OCI-LY3 (cell line): ENCODE measurements around the gene CREB5.
A peak's percentile ranks its signal among the peaks of the same experiment; 100 is the strongest.

Experiments used
- H2AFZ ChIP-seq: fragments of 200-600, 300-600 bp; shearing (Covaris generic); 2 replicates; pipeline ENCODE4 v1.6.0; 2014; ENCODE audit warnings: antibody characterized with exemption, low read depth, low read length
- H3K27ac ChIP-seq: fragments of 200-600, 300-600 bp; sonication (generic); 2 replicates; pipeline ENCODE4 v1.5.1; 2014; ENCODE audit warnings: mild to moderate bottlenecking, low read length, moderate library complexity, mixed read lengths
- H3K27me3 ChIP-seq: fragments of 200-600, 300-600 bp; sonication (generic); 2 replicates; pipeline ENCODE4 v1.6.1; 2014; ENCODE audit warnings: low read depth, low read length, mixed read lengths
- H3K36me3 ChIP-seq: fragments of 200-600, 300-600 bp; sonication (generic); replicated peaks from 2 replicates; pipeline ENCODE3; 2014; ENCODE audit warnings: low read depth, low read length, mixed read lengths
- H3K4me1 ChIP-seq: fragments of 300-600, 200-600 bp; sonication (generic); 2 replicates; pipeline ENCODE4 v1.6.1; 2014; ENCODE audit warnings: low read length, mixed read lengths
- H3K4me2 ChIP-seq: fragments of 200-600, 300-600 bp; sonication (generic); 2 replicates; pipeline ENCODE4 v1.6.1; 2014; ENCODE audit warnings: low read length, mixed read lengths
- H3K4me3 ChIP-seq: fragments of 300-600, 200-600 bp; sonication (generic); 2 replicates; pipeline ENCODE4 v1.5.1; 2014; ENCODE audit warnings: antibody characterized with exemption, mild to moderate bottlenecking, low read length, moderate library complexity
- H3K79me2 ChIP-seq: fragments of 300-600, 200-600 bp; shearing (Covaris generic); 2 replicates; pipeline ENCODE4 v1.6.1; 2014; ENCODE audit warnings: mild to moderate bottlenecking, low read length, mixed read lengths
- H3K9ac ChIP-seq: fragments of 300-600, 200-600 bp; shearing (Covaris generic); 2 replicates; pipeline ENCODE4 v1.6.0; 2014; ENCODE audit warnings: mild to moderate bottlenecking, low read length, moderate library complexity
- H3K9me3 ChIP-seq: fragments of 200-600, 300-600 bp; shearing (Covaris generic); 2 replicates; pipeline ENCODE4 v1.6.1; 2014; ENCODE audit warnings: low read length, mixed read lengths; ENCODE audit not compliant: insufficient read depth
- H4K20me1 ChIP-seq: fragments of 200-600, 300-600 bp; sonication (generic); 2 replicates; pipeline ENCODE4 v1.6.1; 2016; ENCODE audit warnings: low read length, mixed read lengths; ENCODE audit not compliant: insufficient read depth
- EZH2phosphoT487 ChIP-seq: fragments of 200-600 bp; shearing (Covaris generic); IDR thresholded peaks from 2 replicates; pipeline ENCODE4 v1.6.1; 2018; ENCODE audit warnings: antibody characterized with exemption, mixed run types, low read depth
- TF ChIP-seq, protein P1 (sequence below): fragments of 200-600, 300-600 bp; sonication (generic); IDR thresholded peaks from 2 replicates; pipeline ENCODE4 v1.5.1; 2014; ENCODE audit warnings: antibody characterized with exemption, low read length, low read depth

Gene CREB5

GRCh38 chr7:28835800-28836199 is 423.5 kb downstream of the CREB5 start:
- Histone ChIP-seq H3K36me3 (no peaks in the 10 kb centered on the region), H3K9me3 (no peaks in the 10 kb centered on the region), H4K20me1 (no peaks in the 10 kb centered on the region), H3K27ac (no peak overlapping the region), H3K4me3 (no peak overlapping the region), H3K79me2 (no peaks in the 10 kb centered on the region), H2AFZ (no peak overlapping the region), H3K9ac (no peak overlapping the region), H3K4me2 (no peak overlapping the region), H3K27me3 (no peaks in the 10 kb centered on the region), H3K4me1 (no peaks in the 10 kb centered on the region)
- no peak for TF ChIP-seq EZH2phosphoT487
- TF ChIP-seq, protein P1, sequence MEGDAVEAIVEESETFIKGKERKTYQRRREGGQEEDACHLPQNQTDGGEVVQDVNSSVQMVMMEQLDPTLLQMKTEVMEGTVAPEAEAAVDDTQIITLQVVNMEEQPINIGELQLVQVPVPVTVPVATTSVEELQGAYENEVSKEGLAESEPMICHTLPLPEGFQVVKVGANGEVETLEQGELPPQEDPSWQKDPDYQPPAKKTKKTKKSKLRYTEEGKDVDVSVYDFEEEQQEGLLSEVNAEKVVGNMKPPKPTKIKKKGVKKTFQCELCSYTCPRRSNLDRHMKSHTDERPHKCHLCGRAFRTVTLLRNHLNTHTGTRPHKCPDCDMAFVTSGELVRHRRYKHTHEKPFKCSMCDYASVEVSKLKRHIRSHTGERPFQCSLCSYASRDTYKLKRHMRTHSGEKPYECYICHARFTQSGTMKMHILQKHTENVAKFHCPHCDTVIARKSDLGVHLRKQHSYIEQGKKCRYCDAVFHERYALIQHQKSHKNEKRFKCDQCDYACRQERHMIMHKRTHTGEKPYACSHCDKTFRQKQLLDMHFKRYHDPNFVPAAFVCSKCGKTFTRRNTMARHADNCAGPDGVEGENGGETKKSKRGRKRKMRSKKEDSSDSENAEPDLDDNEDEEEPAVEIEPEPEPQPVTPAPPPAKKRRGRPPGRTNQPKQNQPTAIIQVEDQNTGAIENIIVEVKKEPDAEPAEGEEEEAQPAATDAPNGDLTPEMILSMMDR, result no peak

DNA sequence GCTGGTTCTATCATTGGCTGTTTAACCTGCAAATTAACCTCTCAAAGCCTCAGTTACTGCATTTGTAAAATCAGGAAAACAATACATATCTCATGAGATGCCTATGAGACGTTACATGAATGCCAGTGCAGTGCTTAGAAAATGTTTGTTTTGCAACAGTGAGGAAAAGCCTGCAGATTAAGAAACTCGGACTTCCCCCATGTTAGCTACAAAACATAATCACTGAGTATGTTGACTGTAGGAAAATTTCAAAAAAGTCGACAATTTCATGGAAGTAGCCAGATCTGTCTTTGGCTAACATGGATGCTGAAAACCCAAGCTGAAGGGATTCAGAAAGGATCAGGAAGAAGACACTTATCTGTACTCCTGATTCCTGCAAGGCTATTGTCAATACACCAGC is 424.4 kb downstream of the CREB5 start:
- H3K79me2 ChIP-seq, result no peaks in the 10 kb centered on the region
- no peak overlapping the region for H3K4me2 ChIP-seq
- H3K4me1 ChIP-seq, result no peaks in the 10 kb centered on the region
- H4K20me1 ChIP-seq, result no peaks in the 10 kb centered on the region
- no peaks in the 10 kb centered on the region for H3K9me3 ChIP-seq
- no peak overlapping the region for H3K9ac ChIP-seq
- H3K4me3 ChIP-seq, result no peak overlapping the region
- H2AFZ ChIP-seq, result no peak overlapping the region
- TF ChIP-seq, protein P1, result no peak
- no peak for TF ChIP-seq EZH2phosphoT487
- H3K27ac ChIP-seq, result no peak overlapping the region
- H3K27me3 ChIP-seq, result no peaks in the 10 kb centered on the region
- no peaks in the 10 kb centered on the region for H3K36me3 ChIP-seq

DNA sequence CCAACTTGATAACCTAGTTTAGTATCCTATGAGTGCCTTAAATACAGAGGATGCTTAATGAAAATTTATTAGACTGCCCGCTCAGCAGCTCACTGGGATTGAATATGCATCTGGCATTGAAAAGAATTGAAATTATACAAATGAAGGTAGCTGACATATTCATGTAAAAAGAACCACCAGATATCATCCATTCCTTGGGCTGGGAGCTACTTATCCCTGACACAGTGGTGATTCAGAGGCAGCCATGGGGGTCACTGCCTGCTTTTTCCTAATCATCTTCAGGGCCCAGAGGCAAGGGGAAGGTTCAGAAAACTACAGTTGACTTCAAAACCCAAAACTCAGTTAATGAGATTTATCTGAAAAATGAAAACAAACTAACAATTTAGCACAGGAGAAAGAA is 424.9 kb downstream of the CREB5 start:
- Histone ChIP-seq H3K4me2 (no peak overlapping the region), H3K9ac (no peak overlapping the region), H3K36me3 (no peaks in the 10 kb centered on the region), H3K9me3 (no peaks in the 10 kb centered on the region), H2AFZ (no peak overlapping the region), H3K4me3 (no peak overlapping the region), H4K20me1 (no peaks in the 10 kb centered on the region), H3K4me1 (no peaks in the 10 kb centered on the region), H3K79me2 (no peaks in the 10 kb centered on the region), H3K27ac (no peak overlapping the region), H3K27me3 (no peaks in the 10 kb centered on the region)
- TF ChIP-seq EZH2phosphoT487, result no peak
- TF ChIP-seq, protein P1, result no peak

DNA sequence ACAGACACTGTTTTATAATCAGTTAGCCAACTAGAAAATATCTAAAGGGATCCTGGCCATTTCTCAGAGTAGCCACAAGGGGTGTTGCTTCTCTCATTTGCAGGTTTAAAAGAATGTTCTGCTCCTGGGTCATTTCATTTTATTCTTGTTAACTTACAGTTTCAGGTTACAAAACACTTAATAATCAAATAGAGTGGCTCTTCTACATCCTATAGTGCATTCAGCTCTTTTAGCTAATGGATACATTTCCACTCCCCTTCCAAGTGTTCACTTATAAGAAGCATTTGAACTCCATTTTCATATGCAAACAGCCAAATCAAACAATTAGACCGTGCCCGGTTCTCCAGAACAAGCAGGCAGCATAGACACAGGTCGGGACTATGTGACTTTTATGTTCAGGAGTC is 428.3 kb downstream of the CREB5 start:
- H3K9ac ChIP-seq, result no peak overlapping the region
- H2AFZ ChIP-seq, result no peak overlapping the region
- no peak overlapping the region for H3K27ac ChIP-seq
- no peaks in the 10 kb centered on the region for H3K4me1 ChIP-seq
- no peaks in the 10 kb centered on the region for H3K27me3 ChIP-seq
- TF ChIP-seq, protein P1, result peak; percentile 27
- no peak for TF ChIP-seq EZH2phosphoT487
- no peak overlapping the region for H3K4me3 ChIP-seq
- H3K9me3 ChIP-seq, result no peaks in the 10 kb centered on the region
- H3K4me2 ChIP-seq, result no peak overlapping the region
- no peaks in the 10 kb centered on the region for H3K36me3 ChIP-seq
- H3K79me2 ChIP-seq, result no peaks in the 10 kb centered on the region
- no peaks in the 10 kb centered on the region for H4K20me1 ChIP-seq
